HCT116 (cell line): ENCODE results near the gene CCL15. TPM values are rescaled to one million over a fixed set of nuclear protein-coding genes. Genes with fewer than 3 reads are reported as not detected.

ENCODE experiments used
- ATAC-seq: fragments of 200-7000 bp; cut with Tn5 transposase; 2 replicates; pipeline ENCODE4 v1.9.1; 2020; ENCODE audit warnings: mild to moderate bottlenecking, moderate library complexity
- BruUV-seq: library from RNA; stranded (reverse); fragments of 400-500 nt; replicated peaks from 2 replicates; lab custom pipeline; 2021; lab: Mats Ljungman, UMichigan
- CTCF ChIA-PET: fragments of 300-600 bp; sonication (Branson Sonifier 250); formaldehyde crosslinking; loops from one replicate; lab custom pipeline; 2021; ENCODE audit warnings: antibody characterized with exemption; lab: Charles Lee
- POLR2A ChIA-PET: fragments of 300-600, 350-600 bp; sonication (Branson Sonifier 250); formaldehyde crosslinking; loops from one replicate; lab custom pipeline; 2021; ENCODE audit warnings: antibody characterized with exemption; lab: Charles Lee
- RAD21 ChIA-PET, 2 experiments: fragments of 300-600 bp; sonication (Branson Sonifier 250); formaldehyde crosslinking; loops; one replicate each; lab custom pipeline; 2023; ENCODE audit warnings: low total read pairs in 2 of 2; ENCODE audit not compliant: uncharacterized antibody in 2 of 2, unreplicated experiment in 2 of 2, low non-redundant PET in 1 of 2; lab: Charles Lee
- DNase-seq: peaks from one replicate; pipeline ENCODE4 v3.0.0-alpha.2; 2010; ENCODE audit warnings: low read depth, low spot score
- H2AFZ ChIP-seq: fragments of 200-600 bp; shearing (Covaris generic), sonication (generic); 2 replicates; pipeline ENCODE4 v1.6.1; 2017; ENCODE audit warnings: low read depth, mixed run types, mixed read lengths, antibody characterized with exemption, low read length; ENCODE audit not compliant: poor library complexity, severe bottlenecking
- H3K27ac ChIP-seq: 2 replicates; pipeline ENCODE4 v1.5.1; 2012; ENCODE audit warnings: low read depth, low read length
- H3K27me3 ChIP-seq: fragments of 200-600 bp; sonication (generic); 2 replicates; pipeline ENCODE4 v1.6.1; 2016; ENCODE audit warnings: mixed run types, low read length, mixed read lengths; ENCODE audit not compliant: insufficient read depth
- H3K36me3 ChIP-seq, 2 experiments: fragments of 200-500 bp in 1 of 2; fragments of 200-600 bp in 1 of 2; sonication (Bioruptor generic) in 1 of 2; sonication (generic) in 1 of 2; 2 replicates each; pipeline versions ENCODE4 v1.5.1 to v1.6.1; 2014 to 2016; ENCODE audit warnings: low read length in 2 of 2, inconsistent platforms in 1 of 2, mixed read lengths in 1 of 2, mixed run types in 1 of 2; ENCODE audit not compliant: insufficient read depth in 2 of 2, control insufficient read depth in 1 of 2
- H3K4me1 ChIP-seq, 2 experiments: fragments of 200-600 bp in 1 of 2; sonication (generic) in 1 of 2; 2 replicates each; pipeline versions ENCODE4 v1.5.1 to v1.6.1; 2012 to 2017; ENCODE audit warnings: low read length in 2 of 2, inconsistent platforms in 1 of 2, mild to moderate bottlenecking in 1 of 2, mixed read lengths in 1 of 2, mixed run types in 1 of 2, moderate library complexity in 1 of 2; ENCODE audit not compliant: insufficient read depth in 2 of 2, control insufficient read depth in 1 of 2
- H3K4me2 ChIP-seq: fragments of 200-600 bp; sonication (generic); 2 replicates; pipeline ENCODE4 v1.6.1; 2017; ENCODE audit warnings: mixed run types, low read length, mixed read lengths
- H3K4me3 ChIP-seq, 2 experiments: fragments of 200-600 bp in 1 of 2; sonication (generic) in 1 of 2; replicated peaks in 1 of 2; 2 replicates each; pipeline ENCODE4 v1.5.1; 2011 to 2016; ENCODE audit warnings: low read length in 2 of 2, control low read depth in 1 of 2, low read depth in 1 of 2, mild to moderate bottlenecking in 1 of 2, mixed read lengths in 1 of 2, mixed run types in 1 of 2
- H3K79me2 ChIP-seq: fragments of 200-600 bp; sonication (generic); 2 replicates; pipeline ENCODE4 v1.6.1; 2017; ENCODE audit warnings: mild to moderate bottlenecking, mixed run types, low read length, moderate library complexity, mixed read lengths; ENCODE audit not compliant: insufficient read depth
- H3K9ac ChIP-seq: fragments of 200-600 bp; sonication (generic); 2 replicates; pipeline ENCODE4 v1.6.1; 2016; ENCODE audit warnings: low read length, mixed read lengths
- H3K9me2 ChIP-seq: fragments of 200-600 bp; sonication (generic), shearing (Covaris generic); 2 replicates; pipeline ENCODE4 v1.6.1; 2017; ENCODE audit warnings: mixed run types, mild to moderate bottlenecking, moderate library complexity; ENCODE audit not compliant: insufficient read depth
- H3K9me3 ChIP-seq, 2 experiments: fragments of 200-500 bp in 1 of 2; fragments of 200-600 bp in 1 of 2; sonication (Bioruptor generic) in 1 of 2; sonication (generic) in 1 of 2; 2 replicates each; pipeline ENCODE4 v1.6.1; 2014 to 2017; ENCODE audit warnings: low read length in 2 of 2, mixed read lengths in 2 of 2, inconsistent platforms in 1 of 2, low read depth in 1 of 2, mild to moderate bottlenecking in 1 of 2, mixed run types in 1 of 2, moderate library complexity in 1 of 2; ENCODE audit not compliant: control insufficient read depth in 1 of 2, insufficient read depth in 1 of 2
- H4K20me1 ChIP-seq: fragments of 200-600 bp; sonication (generic), shearing (Covaris generic); 2 replicates; pipeline ENCODE4 v1.6.1; 2017; ENCODE audit warnings: mixed run types, mild to moderate bottlenecking, moderate library complexity; ENCODE audit not compliant: insufficient read depth
- EGR1 ChIP-seq: IDR thresholded peaks from 2 replicates; pipeline ENCODE4 v1.6.1; 2012; ENCODE audit warnings: low read depth
- EZH2 ChIP-seq: fragments of 200-600 bp; sonication (generic); IDR thresholded peaks from 2 replicates; pipeline ENCODE4 v1.6.1; 2017; ENCODE audit warnings: antibody characterized with exemption, mixed run types
- RAD21 ChIP-seq: IDR thresholded peaks from 2 replicates; pipeline ENCODE4 v1.6.1; 2012; ENCODE audit warnings: low read depth, mild to moderate bottlenecking
- ZFX ChIP-seq: fragments of 450-650 bp; IDR thresholded peaks from 2 replicates; pipeline ENCODE4 v1.6.1; 2017
- intact Hi-C: fragments of 100-400 bp; cut with micrococcal nuclease; formaldehyde crosslinking; loops from 2 replicates; pipeline ENCODE4 v1.10.0; 2022
- total RNA-seq: library from RNA; stranded (reverse); gene quantifications from one replicate; pipeline ENCODE4 v1.2.1, GENCODE V29; 2021; ENCODE audit not compliant: unreplicated experiment
- TF ChIP-seq, protein P1 (sequence below): IDR thresholded peaks from 2 replicates; pipeline ENCODE4 v1.6.1; 2012
- TF ChIP-seq, protein P2 (sequence below), 3 experiments: fragments of 200-600 bp in 1 of 3; sonication (generic) in 1 of 3; IDR thresholded peaks in 2 of 3; conservative IDR thresholded peaks in 1 of 3; 2 replicates each; pipeline ENCODE4 v1.5.1; 2012 to 2017; ENCODE audit warnings: low read depth in 2 of 3, low read length in 2 of 3, antibody characterized with exemption in 1 of 3, borderline replicate concordance in 1 of 3, control low read depth in 1 of 3, mild to moderate bottlenecking in 1 of 3, mixed read lengths in 1 of 3, mixed run types in 1 of 3, moderate library complexity in 1 of 3; ENCODE audit not compliant: insufficient read depth in 1 of 3

Gene CCL15
- total RNA-seq, 1 experiment from 2014 or later: not detected

DNA sequence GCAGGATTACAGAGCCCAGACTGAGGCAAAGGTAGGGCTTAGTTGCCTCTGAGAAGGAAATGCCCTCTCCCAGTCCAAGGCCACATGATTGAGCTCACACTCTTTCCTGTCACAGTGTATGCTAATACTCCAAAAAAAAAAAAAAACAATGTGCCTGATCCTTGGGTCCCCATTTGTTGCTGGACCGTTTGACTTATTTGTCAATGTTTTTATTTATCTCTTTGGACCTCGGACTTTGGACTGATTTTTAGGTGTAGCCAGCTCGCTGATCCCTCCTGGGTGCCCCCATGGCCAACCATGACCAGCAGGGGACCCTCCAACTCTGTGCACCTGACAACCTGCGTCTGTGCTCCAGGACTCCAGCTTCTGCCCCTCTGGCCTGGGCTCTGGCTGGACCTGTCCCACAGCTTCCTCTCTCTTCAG, 19.4 kb downstream of the CCL15 start:
- TF ChIP-seq, protein P1, sequence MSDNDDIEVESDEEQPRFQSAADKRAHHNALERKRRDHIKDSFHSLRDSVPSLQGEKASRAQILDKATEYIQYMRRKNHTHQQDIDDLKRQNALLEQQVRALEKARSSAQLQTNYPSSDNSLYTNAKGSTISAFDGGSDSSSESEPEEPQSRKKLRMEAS: no peak
- peak; percentile 39 for TF ChIP-seq RAD21
- TF ChIP-seq, protein P2, sequence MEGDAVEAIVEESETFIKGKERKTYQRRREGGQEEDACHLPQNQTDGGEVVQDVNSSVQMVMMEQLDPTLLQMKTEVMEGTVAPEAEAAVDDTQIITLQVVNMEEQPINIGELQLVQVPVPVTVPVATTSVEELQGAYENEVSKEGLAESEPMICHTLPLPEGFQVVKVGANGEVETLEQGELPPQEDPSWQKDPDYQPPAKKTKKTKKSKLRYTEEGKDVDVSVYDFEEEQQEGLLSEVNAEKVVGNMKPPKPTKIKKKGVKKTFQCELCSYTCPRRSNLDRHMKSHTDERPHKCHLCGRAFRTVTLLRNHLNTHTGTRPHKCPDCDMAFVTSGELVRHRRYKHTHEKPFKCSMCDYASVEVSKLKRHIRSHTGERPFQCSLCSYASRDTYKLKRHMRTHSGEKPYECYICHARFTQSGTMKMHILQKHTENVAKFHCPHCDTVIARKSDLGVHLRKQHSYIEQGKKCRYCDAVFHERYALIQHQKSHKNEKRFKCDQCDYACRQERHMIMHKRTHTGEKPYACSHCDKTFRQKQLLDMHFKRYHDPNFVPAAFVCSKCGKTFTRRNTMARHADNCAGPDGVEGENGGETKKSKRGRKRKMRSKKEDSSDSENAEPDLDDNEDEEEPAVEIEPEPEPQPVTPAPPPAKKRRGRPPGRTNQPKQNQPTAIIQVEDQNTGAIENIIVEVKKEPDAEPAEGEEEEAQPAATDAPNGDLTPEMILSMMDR (IDR thresholded peaks at IDR 0.05 in 2 of 3, conservative IDR thresholded peaks at IDR 0.05 in 1 of 3; ENCODE audit: borderline replicate concordance in 1 of 3, insufficient read depth in 1 of 3, low read depth in 2 of 3, low read length in 2 of 3): peak; percentile 6 to 21 (median 14); a peak in 2 of 6 replicates
- Histone ChIP-seq H3K27ac (no peak overlapping the region), H3K9ac (no peak overlapping the region), H3K9me3 (no peaks in the 10 kb centered on the region), H2AFZ (no peak overlapping the region), H3K36me3 (no peaks in the 10 kb centered on the region), H3K4me2 (no peak overlapping the region), H3K4me1 (no peaks in the 10 kb centered on the region), H3K4me3 (no peak overlapping the region), H4K20me1 (no peaks in the 10 kb centered on the region), H3K79me2 (no peaks in the 10 kb centered on the region), H3K27me3 (no peaks in the 10 kb centered on the region), H3K9me2 (no peaks in the 10 kb centered on the region)
- RAD21 ChIA-PET: interaction anchor here in 1 of 2 experiments (1.4 kb wide), 1 partner anchor 167 kb away, joined by 4 read pairs; no protein-coding TSS in a partner anchor
- DNase-seq: no peak
- intact Hi-C loops: no loop called here
- BruUV-seq: no TSS peak
- CTCF ChIA-PET: interaction anchor here (0.6 to 2.6 kb wide), 4 partner anchors 13 to 167 kb away, joined by 3 to 11 read pairs (median 4); no protein-coding TSS in a partner anchor
- POLR2A ChIA-PET: no interaction called here
- peak; percentile 46; the same call in 1 of the 2 replicates for ATAC-seq

DNA sequence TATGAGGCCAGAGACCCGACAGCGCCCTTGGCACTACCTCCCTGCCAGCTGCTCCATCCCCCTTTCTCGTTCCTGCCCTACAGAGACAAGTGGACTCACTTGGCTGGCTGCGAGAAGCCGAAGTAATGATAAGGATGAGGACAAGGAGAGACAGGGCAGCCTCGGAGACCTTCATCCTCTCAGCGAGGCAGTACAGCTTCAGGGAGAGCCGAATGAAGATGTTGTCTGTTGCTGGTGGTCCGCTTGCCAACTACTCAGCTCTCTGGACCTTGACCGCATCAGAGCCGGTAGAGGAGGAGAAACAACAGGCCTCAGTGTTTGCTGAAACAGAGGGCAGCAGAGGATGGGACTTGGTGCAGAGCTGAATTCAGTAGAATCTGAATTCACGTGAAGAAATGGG, 20.1 kb downstream of the CCL15 start, which contains the start of gene CCL16:
TSS of gene CCL16 (minus strand) at position 252 of the 400 bp plus-strand sequence. CDS start at position 175, 77 bp downstream.
- no peaks in the 10 kb centered on the region for H3K79me2 ChIP-seq
- H3K9ac ChIP-seq: no peak within 1 kb of the TSS
- intact Hi-C loops: no loop called here
- no peak for ATAC-seq
- H3K9me3 ChIP-seq: no peaks in the 10 kb centered on the region
- H3K4me2 ChIP-seq: no peak within 1 kb of the TSS
- ChIA-PET POLR2A (no interaction called here), CTCF (interaction anchor here (1.7 to 2.6 kb wide), 2 partner anchors 12 to 168 kb away, joined by 5 to 11 read pairs; no protein-coding TSS in a partner anchor), RAD21 (no interaction called here)
- no peaks in the 10 kb centered on the region for H3K4me1 ChIP-seq
- no peak within 1 kb of the TSS for H2AFZ ChIP-seq
- no peak within 1 kb of the TSS for H3K27ac ChIP-seq
- H3K36me3 ChIP-seq: no peaks in the 10 kb centered on the region
- no peaks in the 10 kb centered on the region for H3K27me3 ChIP-seq
- TF ChIP-seq ZFX: no peak
- TF ChIP-seq, protein P1: no peak
- no peak for TF ChIP-seq EZH2
- TF ChIP-seq EGR1: no peak
- no peaks in the 10 kb centered on the region for H4K20me1 ChIP-seq
- no peaks in the 10 kb centered on the region for H3K9me2 ChIP-seq
- no peak for DNase-seq
- no peak within 1 kb of the TSS for H3K4me3 ChIP-seq
- BruUV-seq: no TSS peak
